DOHH2 (cell line): ENCODE results near the gene XCL1.

ENCODE experiments used
- H3F3A ChIP-seq: fragments of 200-600 bp; sonication (generic), shearing (Covaris generic); 2 replicates; pipeline ENCODE4 v1.6.0; 2016; ENCODE audit warnings: antibody characterized with exemption, mild to moderate bottlenecking; ENCODE audit not compliant: control insufficient read depth, insufficient read depth
- H3K27ac ChIP-seq: fragments of 200-600 bp; sonication (generic); 2 replicates; pipeline ENCODE4 v1.5.1; 2014; ENCODE audit warnings: low read depth, mild to moderate bottlenecking, low read length, moderate library complexity
- H3K27me3 ChIP-seq: fragments of 200-600 bp; sonication (generic); 2 replicates; pipeline ENCODE4 v1.6.1; 2014; ENCODE audit warnings: mild to moderate bottlenecking, low read length, mixed read lengths; ENCODE audit not compliant: control insufficient read depth
- H3K36me3 ChIP-seq: fragments of 200-600 bp; sonication (generic); 2 replicates; pipeline ENCODE4 v1.6.1; 2014; ENCODE audit warnings: mild to moderate bottlenecking, low read length, moderate library complexity, mixed read lengths; ENCODE audit not compliant: control insufficient read depth
- H3K4me1 ChIP-seq: fragments of 200-600 bp; sonication (generic); 2 replicates; pipeline ENCODE4 v1.6.1; 2014; ENCODE audit warnings: mild to moderate bottlenecking, low read length, mixed read lengths; ENCODE audit not compliant: control insufficient read depth
- H3K4me2 ChIP-seq: fragments of 200-600 bp; sonication (generic); 2 replicates; pipeline ENCODE4 v1.6.0; 2014; ENCODE audit warnings: mild to moderate bottlenecking, low read length, moderate library complexity
- H3K4me3 ChIP-seq: fragments of 200-600 bp; sonication (generic); 2 replicates; pipeline ENCODE4 v1.5.1; 2014; ENCODE audit warnings: mild to moderate bottlenecking, low read length, mixed read lengths
- H3K79me2 ChIP-seq: fragments of 200-600 bp; sonication (generic); 2 replicates; pipeline ENCODE4 v1.6.1; 2014; ENCODE audit warnings: mild to moderate bottlenecking, low read length, mixed read lengths; ENCODE audit not compliant: control insufficient read depth
- H3K9me2 ChIP-seq: fragments of 200-600 bp; sonication (generic); replicated peaks from 2 replicates; pipeline ENCODE4 v1.6.1; 2014; ENCODE audit warnings: mild to moderate bottlenecking, low read length, mixed read lengths; ENCODE audit not compliant: control insufficient read depth
- H3K9me3 ChIP-seq: fragments of 200-600 bp; sonication (generic); 2 replicates; pipeline ENCODE4 v1.6.1; 2014; ENCODE audit warnings: antibody characterized with exemption, low read length, mixed read lengths; ENCODE audit not compliant: control insufficient read depth, insufficient read depth
- H4K20me1 ChIP-seq: fragments of 200-600 bp; sonication (generic); 2 replicates; pipeline ENCODE4 v1.6.0; 2014; ENCODE audit warnings: low read depth, mild to moderate bottlenecking, antibody characterized with exemption, low read length, moderate library complexity; ENCODE audit not compliant: control insufficient read depth, insufficient read depth
- EZH2phosphoT487 ChIP-seq: fragments of 200-600 bp; sonication (generic); IDR thresholded peaks from 2 replicates; pipeline ENCODE4 v1.6.1; 2017; ENCODE audit warnings: borderline replicate concordance, mild to moderate bottlenecking, antibody characterized with exemption, low read length, moderate library complexity, mixed read lengths
- TF ChIP-seq, protein P1 (sequence below): fragments of 200-600 bp; sonication (generic); IDR thresholded peaks from one replicate; pipeline ENCODE4 v1.5.1; 2014; ENCODE audit warnings: antibody characterized with exemption, mild to moderate bottlenecking, low read depth, low read length; ENCODE audit not compliant: poor library complexity, severe bottlenecking

Gene XCL1

DNA sequence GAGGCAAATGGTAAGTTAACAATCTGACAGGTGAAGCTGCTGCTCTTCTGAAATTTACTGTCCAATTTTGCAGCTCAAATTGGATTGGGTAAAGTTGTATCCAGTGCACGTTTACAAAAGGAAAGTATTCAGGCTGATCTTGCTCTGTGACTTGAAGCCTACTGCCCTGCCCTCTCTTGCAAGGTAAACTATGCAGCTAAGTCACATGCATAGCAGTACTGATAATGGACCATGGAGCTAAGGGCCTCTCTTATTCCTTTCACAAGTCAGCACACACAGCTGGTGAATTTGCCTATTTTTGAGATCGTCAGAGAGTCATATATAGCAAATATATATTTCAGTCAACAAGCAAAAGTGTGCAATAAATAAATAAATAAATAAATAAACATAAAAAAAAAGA is 23.2 kb downstream of the XCL1 start:
- no peaks in the 10 kb centered on the region for H3K4me1 ChIP-seq
- no peaks in the 10 kb centered on the region for H3K36me3 ChIP-seq
- no peak overlapping the region for H3K4me3 ChIP-seq
- H3F3A ChIP-seq: no peaks in the 10 kb centered on the region
- H4K20me1 ChIP-seq: no peaks in the 10 kb centered on the region
- no peak overlapping the region for H3K27ac ChIP-seq
- no peaks in the 10 kb centered on the region for H3K9me2 ChIP-seq
- TF ChIP-seq EZH2phosphoT487: no peak
- TF ChIP-seq, protein P1, sequence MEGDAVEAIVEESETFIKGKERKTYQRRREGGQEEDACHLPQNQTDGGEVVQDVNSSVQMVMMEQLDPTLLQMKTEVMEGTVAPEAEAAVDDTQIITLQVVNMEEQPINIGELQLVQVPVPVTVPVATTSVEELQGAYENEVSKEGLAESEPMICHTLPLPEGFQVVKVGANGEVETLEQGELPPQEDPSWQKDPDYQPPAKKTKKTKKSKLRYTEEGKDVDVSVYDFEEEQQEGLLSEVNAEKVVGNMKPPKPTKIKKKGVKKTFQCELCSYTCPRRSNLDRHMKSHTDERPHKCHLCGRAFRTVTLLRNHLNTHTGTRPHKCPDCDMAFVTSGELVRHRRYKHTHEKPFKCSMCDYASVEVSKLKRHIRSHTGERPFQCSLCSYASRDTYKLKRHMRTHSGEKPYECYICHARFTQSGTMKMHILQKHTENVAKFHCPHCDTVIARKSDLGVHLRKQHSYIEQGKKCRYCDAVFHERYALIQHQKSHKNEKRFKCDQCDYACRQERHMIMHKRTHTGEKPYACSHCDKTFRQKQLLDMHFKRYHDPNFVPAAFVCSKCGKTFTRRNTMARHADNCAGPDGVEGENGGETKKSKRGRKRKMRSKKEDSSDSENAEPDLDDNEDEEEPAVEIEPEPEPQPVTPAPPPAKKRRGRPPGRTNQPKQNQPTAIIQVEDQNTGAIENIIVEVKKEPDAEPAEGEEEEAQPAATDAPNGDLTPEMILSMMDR: no peak
- no peaks in the 10 kb centered on the region for H3K79me2 ChIP-seq
- H3K27me3 ChIP-seq: no peaks in the 10 kb centered on the region; the same call in 1 of the 2 replicates
- no peaks in the 10 kb centered on the region for H3K9me3 ChIP-seq
- no peak overlapping the region for H3K4me2 ChIP-seq

DNA sequence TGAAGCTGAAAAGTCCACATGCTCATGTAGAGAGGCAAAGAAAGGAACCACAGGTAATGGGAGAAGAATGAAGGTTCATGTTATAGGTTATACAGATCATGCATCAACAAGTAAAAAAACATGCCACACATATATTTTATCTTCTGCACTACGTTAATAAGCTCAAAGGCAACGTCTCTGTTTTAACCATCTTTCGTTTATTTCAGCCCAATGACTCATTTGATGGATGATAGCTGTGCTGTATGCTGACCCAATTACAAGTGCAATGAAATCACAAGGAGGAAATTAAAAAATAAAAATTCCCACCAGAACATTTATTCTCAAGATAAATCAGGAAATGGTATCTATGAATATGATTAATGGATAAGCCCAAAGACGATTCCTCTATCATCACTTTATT is 24.6 kb downstream of the XCL1 start:
- no peak overlapping the region for H3K4me2 ChIP-seq
- H3K36me3 ChIP-seq: no peaks in the 10 kb centered on the region
- no peaks in the 10 kb centered on the region for H3K9me3 ChIP-seq
- H3K9me2 ChIP-seq: no peaks in the 10 kb centered on the region
- H3K4me1 ChIP-seq: no peaks in the 10 kb centered on the region
- no peaks in the 10 kb centered on the region for H4K20me1 ChIP-seq
- H3K4me3 ChIP-seq: no peak overlapping the region
- no peaks in the 10 kb centered on the region for H3F3A ChIP-seq
- TF ChIP-seq, protein P1: no peak
- no peak for TF ChIP-seq EZH2phosphoT487
- peaks cover 5% of the 10 kb centered on the region for H3K27me3 ChIP-seq
- no peak overlapping the region for H3K27ac ChIP-seq
- no peaks in the 10 kb centered on the region for H3K79me2 ChIP-seq

DNA sequence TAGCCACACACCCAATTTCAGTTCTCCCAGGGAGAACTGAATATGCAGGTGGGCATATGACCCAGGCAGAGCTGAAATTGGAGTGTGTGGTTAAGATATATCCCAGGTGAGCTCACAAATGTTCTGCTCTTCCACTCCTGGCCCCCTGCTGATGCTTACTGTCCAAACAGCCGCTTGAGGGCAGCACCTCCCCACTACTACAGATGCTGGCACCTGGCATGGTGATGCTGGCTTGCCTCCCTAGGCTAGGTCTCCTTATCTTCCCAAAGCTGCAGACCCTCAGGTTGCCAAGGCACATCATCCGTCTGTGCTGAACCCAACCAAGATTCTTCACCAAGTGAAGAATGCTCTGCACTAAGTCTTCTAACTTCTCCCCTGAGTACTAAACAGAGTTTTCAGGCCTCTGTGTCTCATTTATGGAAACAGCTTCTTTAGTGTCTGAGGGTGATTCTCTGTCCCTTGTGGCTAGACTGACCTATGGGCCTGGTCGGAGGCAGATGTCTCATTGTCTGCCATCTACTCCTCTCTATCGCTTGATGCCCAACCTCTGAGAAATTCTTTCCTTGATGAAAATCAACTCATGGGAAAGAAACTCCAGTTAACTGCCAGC is 27.2 kb downstream of the XCL1 start:
- TF ChIP-seq, protein P1: peak; percentile 72
- TF ChIP-seq EZH2phosphoT487: no peak
- Histone ChIP-seq H3K9me3 (no peaks in the 10 kb centered on the region), H3K9me2 (no peaks in the 10 kb centered on the region), H3K4me2 (no peak overlapping the region), H3K4me3 (no peak overlapping the region), H4K20me1 (no peaks in the 10 kb centered on the region), H3K27me3 (peaks cover 8% of the 10 kb centered on the region), H3K27ac (no peak overlapping the region), H3K4me1 (no peaks in the 10 kb centered on the region), H3K36me3 (no peaks in the 10 kb centered on the region), H3K79me2 (no peaks in the 10 kb centered on the region), H3F3A (no peaks in the 10 kb centered on the region)

DNA sequence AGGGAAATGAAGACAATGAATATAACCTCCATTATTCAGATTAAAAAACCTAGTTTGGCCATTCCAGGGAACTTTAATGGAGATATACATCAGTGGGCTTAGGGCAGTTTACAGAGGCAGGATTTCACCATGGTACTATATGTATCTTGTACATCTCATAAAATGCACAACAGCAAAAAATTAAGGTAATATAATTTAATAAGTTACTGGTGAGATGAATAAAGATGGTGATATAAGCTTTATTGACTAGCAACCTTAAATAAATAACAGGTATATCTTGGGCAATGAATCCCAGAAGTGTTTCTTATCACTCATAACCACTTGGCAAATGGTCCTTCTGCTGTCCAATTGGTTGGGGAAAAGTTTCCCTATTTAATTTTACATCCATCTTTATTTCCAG is 29.0 kb downstream of the XCL1 start:
- no peak overlapping the region for H3K27ac ChIP-seq
- no peaks in the 10 kb centered on the region for H3K9me3 ChIP-seq
- no peaks in the 10 kb centered on the region for H3K9me2 ChIP-seq
- H3F3A ChIP-seq: no peaks in the 10 kb centered on the region
- no peak overlapping the region for H3K4me2 ChIP-seq
- no peaks in the 10 kb centered on the region for H3K79me2 ChIP-seq
- no peaks in the 10 kb centered on the region for H4K20me1 ChIP-seq
- peaks cover 13% of the 10 kb centered on the region for H3K27me3 ChIP-seq
- TF ChIP-seq EZH2phosphoT487: no peak
- TF ChIP-seq, protein P1: no peak
- H3K4me3 ChIP-seq: no peak overlapping the region
- H3K36me3 ChIP-seq: no peaks in the 10 kb centered on the region
- no peaks in the 10 kb centered on the region for H3K4me1 ChIP-seq
